HL-60 (cell line): ENCODE measurements around the gene BAMBI.

ENCODE experiments used
- DNase-seq, 2 experiments: peaks; one replicate each; pipeline ENCODE4 v3.0.0-alpha.2; 2010 to 2020; ENCODE audit warnings: low read depth in 1 of 2, low spot score in 1 of 2
- H3K27ac ChIP-seq: fragments of 250-450 bp; sonication (Bioruptor Pico); replicated peaks from 2 replicates; pipeline ENCODE4 v1.5.1; 2020; ENCODE audit warnings: mild to moderate bottlenecking, moderate library complexity
- H3K27me3 ChIP-seq: fragments of 250-450 bp; sonication (Bioruptor Pico); 2 replicates; pipeline ENCODE4 v1.5.1; 2021; ENCODE audit warnings: mild to moderate bottlenecking, moderate library complexity; ENCODE audit not compliant: insufficient read depth, poor library complexity, severe bottlenecking
- H3K4me3 ChIP-seq: replicated peaks from 2 replicates; pipeline ENCODE4 v1.5.1; 2011; ENCODE audit warnings: mild to moderate bottlenecking, control low read depth, low read length; ENCODE audit not compliant: insufficient read depth
- GABPA ChIP-seq: IDR thresholded peaks from 2 replicates; pipeline ENCODE4 v1.6.1; 2012; ENCODE audit warnings: low read depth
- POLR2AphosphoS5 ChIP-seq: IDR thresholded peaks from 2 replicates; pipeline ENCODE4 v1.6.1; 2012; ENCODE audit warnings: low read depth
- SPI1 ChIP-seq: IDR thresholded peaks from 2 replicates; pipeline ENCODE4 v1.6.1; 2012; ENCODE audit warnings: low read depth, mild to moderate bottlenecking, borderline replicate concordance
- TF ChIP-seq, protein P1 (sequence below): IDR thresholded peaks from one replicate; pipeline ENCODE4 v1.5.1; 2011; ENCODE audit warnings: low read length, control low read depth, inconsistent platforms; ENCODE audit not compliant: insufficient read depth
- TF ChIP-seq, protein P2 (sequence below): IDR thresholded peaks from 2 replicates; pipeline ENCODE4 v1.6.1; 2012; ENCODE audit warnings: low read depth; ENCODE audit not compliant: insufficient replicate concordance

Gene BAMBI

DNA sequence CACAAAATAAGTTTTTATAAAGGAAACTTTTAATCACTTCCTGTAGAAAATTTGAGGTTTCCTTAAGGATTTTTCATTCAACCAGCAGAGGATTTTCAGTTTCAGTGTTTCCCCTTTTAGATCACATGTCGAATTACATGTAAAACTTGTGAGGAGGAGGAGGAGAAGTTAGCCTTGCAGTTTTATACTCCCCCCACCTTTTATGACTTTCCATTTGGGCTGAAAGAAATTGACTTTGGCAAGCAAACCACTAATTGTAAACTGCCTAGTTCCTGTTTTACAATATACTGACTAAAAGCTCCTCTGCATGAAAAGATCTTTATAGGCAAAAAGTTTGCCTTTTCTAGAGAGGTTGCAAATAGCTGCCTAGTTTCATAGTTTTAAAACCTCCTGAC, 3.0 kb downstream of the BAMBI start:
- no peaks in the 10 kb centered on the region for H3K27me3 ChIP-seq
- TF ChIP-seq, protein P1, sequence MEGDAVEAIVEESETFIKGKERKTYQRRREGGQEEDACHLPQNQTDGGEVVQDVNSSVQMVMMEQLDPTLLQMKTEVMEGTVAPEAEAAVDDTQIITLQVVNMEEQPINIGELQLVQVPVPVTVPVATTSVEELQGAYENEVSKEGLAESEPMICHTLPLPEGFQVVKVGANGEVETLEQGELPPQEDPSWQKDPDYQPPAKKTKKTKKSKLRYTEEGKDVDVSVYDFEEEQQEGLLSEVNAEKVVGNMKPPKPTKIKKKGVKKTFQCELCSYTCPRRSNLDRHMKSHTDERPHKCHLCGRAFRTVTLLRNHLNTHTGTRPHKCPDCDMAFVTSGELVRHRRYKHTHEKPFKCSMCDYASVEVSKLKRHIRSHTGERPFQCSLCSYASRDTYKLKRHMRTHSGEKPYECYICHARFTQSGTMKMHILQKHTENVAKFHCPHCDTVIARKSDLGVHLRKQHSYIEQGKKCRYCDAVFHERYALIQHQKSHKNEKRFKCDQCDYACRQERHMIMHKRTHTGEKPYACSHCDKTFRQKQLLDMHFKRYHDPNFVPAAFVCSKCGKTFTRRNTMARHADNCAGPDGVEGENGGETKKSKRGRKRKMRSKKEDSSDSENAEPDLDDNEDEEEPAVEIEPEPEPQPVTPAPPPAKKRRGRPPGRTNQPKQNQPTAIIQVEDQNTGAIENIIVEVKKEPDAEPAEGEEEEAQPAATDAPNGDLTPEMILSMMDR, result no peak
- TF ChIP-seq SPI1, result peak; percentile 56; the same call in 1 of the 2 replicates
- TF ChIP-seq GABPA, result no peak
- TF ChIP-seq, protein P2, sequence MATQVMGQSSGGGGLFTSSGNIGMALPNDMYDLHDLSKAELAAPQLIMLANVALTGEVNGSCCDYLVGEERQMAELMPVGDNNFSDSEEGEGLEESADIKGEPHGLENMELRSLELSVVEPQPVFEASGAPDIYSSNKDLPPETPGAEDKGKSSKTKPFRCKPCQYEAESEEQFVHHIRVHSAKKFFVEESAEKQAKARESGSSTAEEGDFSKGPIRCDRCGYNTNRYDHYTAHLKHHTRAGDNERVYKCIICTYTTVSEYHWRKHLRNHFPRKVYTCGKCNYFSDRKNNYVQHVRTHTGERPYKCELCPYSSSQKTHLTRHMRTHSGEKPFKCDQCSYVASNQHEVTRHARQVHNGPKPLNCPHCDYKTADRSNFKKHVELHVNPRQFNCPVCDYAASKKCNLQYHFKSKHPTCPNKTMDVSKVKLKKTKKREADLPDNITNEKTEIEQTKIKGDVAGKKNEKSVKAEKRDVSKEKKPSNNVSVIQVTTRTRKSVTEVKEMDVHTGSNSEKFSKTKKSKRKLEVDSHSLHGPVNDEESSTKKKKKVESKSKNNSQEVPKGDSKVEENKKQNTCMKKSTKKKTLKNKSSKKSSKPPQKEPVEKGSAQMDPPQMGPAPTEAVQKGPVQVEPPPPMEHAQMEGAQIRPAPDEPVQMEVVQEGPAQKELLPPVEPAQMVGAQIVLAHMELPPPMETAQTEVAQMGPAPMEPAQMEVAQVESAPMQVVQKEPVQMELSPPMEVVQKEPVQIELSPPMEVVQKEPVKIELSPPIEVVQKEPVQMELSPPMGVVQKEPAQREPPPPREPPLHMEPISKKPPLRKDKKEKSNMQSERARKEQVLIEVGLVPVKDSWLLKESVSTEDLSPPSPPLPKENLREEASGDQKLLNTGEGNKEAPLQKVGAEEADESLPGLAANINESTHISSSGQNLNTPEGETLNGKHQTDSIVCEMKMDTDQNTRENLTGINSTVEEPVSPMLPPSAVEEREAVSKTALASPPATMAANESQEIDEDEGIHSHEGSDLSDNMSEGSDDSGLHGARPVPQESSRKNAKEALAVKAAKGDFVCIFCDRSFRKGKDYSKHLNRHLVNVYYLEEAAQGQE, result no peak
- DNase-seq, result peak in 1 of 2 experiments; percentile 59
- peak overlapping the region; percentile 78 for H3K27ac ChIP-seq
- H3K4me3 ChIP-seq, result no peak overlapping the region

GRCh38 chr10:28681291-28681763, 4.0 kb downstream of the BAMBI start:
- H3K4me3 ChIP-seq, result no peak overlapping the region
- TF ChIP-seq, protein P2, result no peak
- TF ChIP-seq, protein P1, result no peak
- TF ChIP-seq GABPA (no peak), SPI1 (no peak), POLR2AphosphoS5 (no peak)
- no peak for DNase-seq
- H3K27me3 ChIP-seq, result no peaks in the 10 kb centered on the region
- no peak overlapping the region for H3K27ac ChIP-seq

DNA sequence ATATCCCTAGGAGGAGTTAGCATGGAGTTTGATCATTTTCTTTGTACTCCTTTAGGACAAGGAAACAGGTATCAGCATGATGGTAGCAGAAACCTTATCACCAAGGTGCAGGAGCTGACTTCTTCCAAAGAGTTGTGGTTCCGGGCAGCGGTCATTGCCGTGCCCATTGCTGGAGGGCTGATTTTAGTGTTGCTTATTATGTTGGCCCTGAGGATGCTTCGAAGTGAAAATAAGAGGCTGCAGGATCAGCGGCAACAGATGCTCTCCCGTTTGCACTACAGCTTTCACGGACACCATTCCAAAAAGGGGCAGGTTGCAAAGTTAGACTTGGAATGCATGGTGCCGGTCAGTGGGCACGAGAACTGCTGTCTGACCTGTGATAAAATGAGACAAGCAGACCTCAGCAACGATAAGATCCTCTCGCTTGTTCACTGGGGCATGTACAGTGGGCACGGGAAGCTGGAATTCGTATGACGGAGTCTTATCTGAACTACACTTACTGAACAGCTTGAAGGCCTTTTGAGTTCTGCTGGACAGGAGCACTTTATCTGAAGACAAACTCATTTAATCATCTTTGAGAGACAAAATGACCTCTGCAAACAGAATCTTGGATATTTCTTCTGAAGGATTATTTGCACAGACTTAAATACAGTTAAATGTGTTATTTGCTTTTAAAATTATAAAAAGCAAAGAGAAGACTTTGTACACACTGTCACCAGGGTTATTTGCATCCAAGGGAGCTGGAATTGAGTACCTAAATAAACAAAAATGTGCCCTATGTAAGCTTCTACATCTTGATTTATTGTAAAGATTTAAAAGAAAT, 4.8 kb downstream of the BAMBI start:
- Histone ChIP-seq H3K27ac (no peak overlapping the region), H3K4me3 (no peak overlapping the region), H3K27me3 (no peaks in the 10 kb centered on the region)
- TF ChIP-seq, protein P1, result no peak
- TF ChIP-seq GABPA, result no peak
- TF ChIP-seq POLR2AphosphoS5, result no peak
- no peak for TF ChIP-seq SPI1
- TF ChIP-seq, protein P2, result no peak
- DNase-seq, result no peak
